Nephron (organoid): Measurements from ENCODE around the gene NSUN6.
"Not testable (repeated sequence)": the region's sequence is repeated elsewhere in the genome, so short reads cannot be mapped to it uniquely, and the experiment has no call there.

Experiments used
- H3K27ac Mint-ChIP-seq, 3 experiments: 2 replicates each; pipeline ENCODE4 v1.8.0; 2020; ENCODE audit warnings: mixed read lengths in 3 of 3, mild to moderate bottlenecking in 2 of 3, moderate library complexity in 1 of 3
- H3K27me3 Mint-ChIP-seq: 2 replicates; pipeline ENCODE4 v1.8.0; 2021; ENCODE audit warnings: low read depth, mild to moderate bottlenecking, moderate library complexity, mixed read lengths
- H3K36me3 Mint-ChIP-seq: 2 replicates; pipeline ENCODE4 v1.8.0; 2020; ENCODE audit warnings: low read depth, mixed read lengths
- H3K4me1 Mint-ChIP-seq: 2 replicates; pipeline ENCODE4 v1.8.0; 2020; ENCODE audit warnings: mixed read lengths
- H3K4me3 Mint-ChIP-seq, 3 experiments: 2 replicates each; pipeline ENCODE4 v1.8.0; 2020; ENCODE audit warnings: mild to moderate bottlenecking in 3 of 3, mixed read lengths in 3 of 3, moderate library complexity in 2 of 3
- H3K9me3 Mint-ChIP-seq: 2 replicates; pipeline ENCODE4 v1.8.0; 2020; ENCODE audit warnings: mixed read lengths
- TF ChIP-seq, protein P1 (sequence below), 3 experiments: fragments of 200-600 bp; sonication (generic); IDR thresholded peaks; one replicate each; pipeline ENCODE4 v1.5.0; 2021; ENCODE audit warnings: antibody characterized with exemption in 3 of 3; ENCODE audit not compliant: unreplicated experiment in 3 of 3

The NSUN6 gene

GRCh38 chr10:18594574-18595156, 56.7 kb downstream of the NSUN6 start:
- Mint-ChIP-seq H3K36me3 (peaks cover 58% of the 10 kb centered on the region), H3K4me1 (no peaks in the 10 kb centered on the region), H3K9me3 (peaks cover 8% of the 10 kb centered on the region), H3K27me3 (no peaks in the 10 kb centered on the region), H3K4me3 (no peak overlapping the region), H3K27ac (no peak overlapping the region)
- TF ChIP-seq, protein P1, sequence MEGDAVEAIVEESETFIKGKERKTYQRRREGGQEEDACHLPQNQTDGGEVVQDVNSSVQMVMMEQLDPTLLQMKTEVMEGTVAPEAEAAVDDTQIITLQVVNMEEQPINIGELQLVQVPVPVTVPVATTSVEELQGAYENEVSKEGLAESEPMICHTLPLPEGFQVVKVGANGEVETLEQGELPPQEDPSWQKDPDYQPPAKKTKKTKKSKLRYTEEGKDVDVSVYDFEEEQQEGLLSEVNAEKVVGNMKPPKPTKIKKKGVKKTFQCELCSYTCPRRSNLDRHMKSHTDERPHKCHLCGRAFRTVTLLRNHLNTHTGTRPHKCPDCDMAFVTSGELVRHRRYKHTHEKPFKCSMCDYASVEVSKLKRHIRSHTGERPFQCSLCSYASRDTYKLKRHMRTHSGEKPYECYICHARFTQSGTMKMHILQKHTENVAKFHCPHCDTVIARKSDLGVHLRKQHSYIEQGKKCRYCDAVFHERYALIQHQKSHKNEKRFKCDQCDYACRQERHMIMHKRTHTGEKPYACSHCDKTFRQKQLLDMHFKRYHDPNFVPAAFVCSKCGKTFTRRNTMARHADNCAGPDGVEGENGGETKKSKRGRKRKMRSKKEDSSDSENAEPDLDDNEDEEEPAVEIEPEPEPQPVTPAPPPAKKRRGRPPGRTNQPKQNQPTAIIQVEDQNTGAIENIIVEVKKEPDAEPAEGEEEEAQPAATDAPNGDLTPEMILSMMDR (IDR thresholded peaks at IDR 0.05; ENCODE audit: unreplicated experiment in 3 of 3): peak in 1 of 3 experiments; percentile 19

DNA sequence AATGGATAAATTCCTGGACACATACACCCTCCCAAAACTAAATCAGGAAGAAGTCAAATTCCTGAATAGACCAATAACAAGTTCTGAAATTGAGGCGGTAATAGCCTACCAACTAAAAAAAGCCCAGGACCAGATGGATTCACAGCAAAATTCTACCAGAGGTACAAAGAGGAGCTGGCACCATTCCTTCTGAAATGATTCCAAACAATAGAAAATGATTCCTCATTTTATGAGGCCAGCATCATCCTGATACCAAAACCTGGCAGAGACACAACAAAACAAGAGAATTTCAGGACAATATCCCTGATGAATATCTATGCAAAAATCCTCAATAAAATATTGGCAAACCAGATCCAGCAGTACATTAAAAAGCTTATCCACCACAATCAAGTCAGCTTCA, 60.2 kb downstream of the NSUN6 start:
- peaks cover 78% of the 10 kb centered on the region for H3K36me3 Mint-ChIP-seq
- not testable (repeated sequence) for H3K27me3 Mint-ChIP-seq, H3K4me1 Mint-ChIP-seq, H3K4me3 Mint-ChIP-seq, H3K27ac Mint-ChIP-seq
- peaks cover 13% of the 10 kb centered on the region for H3K9me3 Mint-ChIP-seq

- H3K9me3 Mint-ChIP-seq: peaks cover 13% of the 10 kb centered on the region
Observed at GRCh38 chr10:18586637-18587036, 64.8 kb downstream of the NSUN6 start.

GRCh38 chr10:18583575-18584270, 67.7 kb downstream of the NSUN6 start:
- Mint-ChIP-seq H3K9me3 (peaks cover under 1% of the 10 kb centered on the region), H3K36me3 (peaks cover 85% of the 10 kb centered on the region), H3K27ac (no peak overlapping the region), H3K27me3 (no peaks in the 10 kb centered on the region), H3K4me3 (no peak overlapping the region), H3K4me1 (no peaks in the 10 kb centered on the region)
- TF ChIP-seq, protein P1 (IDR thresholded peaks at IDR 0.05; ENCODE audit: unreplicated experiment in 3 of 3): no peak

More at GRCh38 chr10:18586637-18587036, 64.8 kb downstream of the NSUN6 start:
- H3K4me1 Mint-ChIP-seq, H3K27me3 Mint-ChIP-seq, H3K4me3 Mint-ChIP-seq, H3K27ac Mint-ChIP-seq: not testable (repeated sequence)
- H3K36me3 Mint-ChIP-seq: peaks cover 86% of the 10 kb centered on the region

GRCh38 chr10:18582803-18583202, 68.6 kb downstream of the NSUN6 start:
- peaks cover 86% of the 10 kb centered on the region for H3K36me3 Mint-ChIP-seq
- no peaks in the 10 kb centered on the region for H3K27me3 Mint-ChIP-seq
- H3K27ac Mint-ChIP-seq: no peak overlapping the region
- H3K9me3 Mint-ChIP-seq: peaks cover 5% of the 10 kb centered on the region
- no peak overlapping the region for H3K4me3 Mint-ChIP-seq
- no peaks in the 10 kb centered on the region for H3K4me1 Mint-ChIP-seq
- TF ChIP-seq, protein P1 (IDR thresholded peaks at IDR 0.05; ENCODE audit: unreplicated experiment in 3 of 3): no peak

DNA sequence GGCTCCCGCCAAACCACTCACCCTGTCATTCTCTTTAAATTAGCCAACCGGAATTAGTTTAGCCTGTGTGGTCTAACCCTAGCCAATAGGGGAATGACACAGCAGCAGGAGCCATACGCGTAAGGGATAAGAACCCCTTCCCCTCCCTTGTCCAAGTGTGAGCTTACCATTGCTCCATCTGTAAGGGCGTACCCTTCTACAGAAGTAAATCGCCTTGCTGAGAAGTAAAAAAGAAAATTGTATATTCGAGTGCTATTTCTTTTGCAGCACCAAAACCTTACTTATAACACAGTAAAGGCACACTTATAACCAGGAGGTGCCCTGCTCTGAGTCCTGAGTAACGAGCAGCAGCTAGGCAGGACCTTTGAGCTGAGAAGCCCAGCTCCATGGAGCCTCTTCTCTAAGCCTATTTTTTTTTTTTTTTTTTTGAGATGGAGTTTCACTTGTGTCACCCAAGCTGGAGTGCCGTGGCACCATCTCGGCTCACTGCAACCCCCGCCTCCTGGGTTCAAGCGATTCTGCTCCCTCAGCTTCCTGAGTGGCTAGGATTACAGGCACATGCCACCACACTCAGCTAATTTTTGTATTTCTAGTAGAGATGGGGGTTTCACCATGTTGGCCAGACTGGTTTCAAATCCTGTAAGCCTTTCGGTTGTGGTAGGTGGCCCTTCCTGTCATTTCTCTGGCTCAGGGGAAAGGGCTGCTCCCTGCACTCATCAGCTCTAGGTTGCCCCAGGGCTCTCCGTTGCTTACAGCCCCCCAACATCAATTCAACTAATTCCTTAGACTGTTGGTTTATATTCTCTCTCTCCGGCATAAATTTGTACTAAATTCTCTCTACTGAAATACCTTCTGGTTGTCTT, 73.3 kb downstream of the NSUN6 start:
- Mint-ChIP-seq H3K4me1 (no peaks in the 10 kb centered on the region), H3K4me3 (no peak overlapping the region), H3K9me3 (peaks cover 16% of the 10 kb centered on the region), H3K36me3 (peaks cover 76% of the 10 kb centered on the region), H3K27me3 (no peaks in the 10 kb centered on the region), H3K27ac (no peak overlapping the region)
- TF ChIP-seq, protein P1 (IDR thresholded peaks at IDR 0.05; ENCODE audit: unreplicated experiment in 3 of 3): no peak
